WERI-Rb-1 (cell line): ENCODE measurements around the gene GNG8.

ENCODE experiments used
- DNase-seq: peaks from one replicate; pipeline ENCODE4 v3.0.0-alpha.2; 2020
- H3K27ac ChIP-seq: fragments of 250-450 bp; sonication (Bioruptor Pico); 2 replicates; pipeline ENCODE4 v1.5.1; 2020; ENCODE audit warnings: mild to moderate bottlenecking, moderate library complexity
- H3K27me3 ChIP-seq: fragments of 250-450 bp; sonication (Bioruptor Pico); 2 replicates; pipeline ENCODE4 v1.5.1; 2021; ENCODE audit warnings: mild to moderate bottlenecking, low read depth, moderate library complexity; ENCODE audit not compliant: insufficient read depth, severe bottlenecking
- H3K36me3 ChIP-seq: fragments of 250-450 bp; sonication (Bioruptor Pico); 2 replicates; pipeline ENCODE4 v1.5.1; 2020; ENCODE audit warnings: mild to moderate bottlenecking, moderate library complexity
- H3K4me3 ChIP-seq: 2 replicates; pipeline ENCODE4 v1.5.1; 2011; ENCODE audit warnings: low read depth, mild to moderate bottlenecking, control low read depth, low read length
- H3K9me3 ChIP-seq: fragments of 250-450 bp; sonication (Bioruptor Pico); 2 replicates; pipeline ENCODE4 v1.5.1; 2021; ENCODE audit warnings: mild to moderate bottlenecking, moderate library complexity; ENCODE audit not compliant: severe bottlenecking
- TF ChIP-seq, protein P1 (sequence below): IDR thresholded peaks from 2 replicates; pipeline ENCODE4 v1.5.1; 2011; ENCODE audit warnings: low read depth, mild to moderate bottlenecking, control low read depth, inconsistent platforms, low read length

GNG8 gene

DNA sequence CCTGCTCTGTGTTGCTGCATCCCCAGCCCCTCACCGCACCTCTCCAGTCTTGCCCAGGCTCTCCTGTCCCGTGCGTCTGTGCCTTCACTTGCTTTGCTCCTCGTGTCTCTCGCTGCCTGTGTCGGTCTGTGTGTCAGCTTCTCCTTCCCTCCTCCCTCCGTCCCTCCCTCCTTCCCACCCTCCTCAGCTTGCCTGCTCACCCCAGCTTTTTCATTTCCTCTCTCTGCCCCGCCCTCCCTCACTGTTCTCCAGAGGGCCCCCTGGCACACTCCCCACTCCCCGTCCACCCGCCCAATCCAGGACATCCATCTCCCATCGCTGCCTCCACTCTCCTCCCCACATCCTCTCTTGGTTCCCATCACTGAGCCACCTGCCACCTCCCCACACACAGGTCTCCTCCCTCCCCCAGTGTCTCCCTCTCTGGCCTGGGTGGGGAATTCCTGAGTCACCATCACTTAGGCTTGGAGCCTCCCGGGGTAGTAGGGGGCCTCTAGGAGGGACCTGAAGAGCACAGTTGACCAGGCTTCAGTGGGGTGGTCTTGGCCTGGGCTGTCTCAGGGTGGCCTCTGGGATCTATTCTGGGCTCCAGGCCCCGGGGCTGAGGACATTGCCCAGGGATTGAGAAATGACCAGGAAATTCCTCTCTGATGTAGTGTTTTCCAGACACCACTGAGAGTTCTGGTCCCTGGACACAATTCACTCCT is 10.9 kb downstream of the GNG8 start, which contains the start of gene PTGIR:
Gene PTGIR, minus strand, starts transcription at position 132 of the 704 bp plus-strand sequence. CDS start 864 bp downstream, outside the sequence.
- H3K27ac ChIP-seq: no peak within 1 kb of the TSS; the same call in 1 of the 2 replicates
- H3K9me3 ChIP-seq: no peaks in the 10 kb centered on the region
- no peaks in the 10 kb centered on the region for H3K36me3 ChIP-seq
- H3K4me3 ChIP-seq: no peak within 1 kb of the TSS
- H3K27me3 ChIP-seq: no peaks in the 10 kb centered on the region
- TF ChIP-seq, protein P1, sequence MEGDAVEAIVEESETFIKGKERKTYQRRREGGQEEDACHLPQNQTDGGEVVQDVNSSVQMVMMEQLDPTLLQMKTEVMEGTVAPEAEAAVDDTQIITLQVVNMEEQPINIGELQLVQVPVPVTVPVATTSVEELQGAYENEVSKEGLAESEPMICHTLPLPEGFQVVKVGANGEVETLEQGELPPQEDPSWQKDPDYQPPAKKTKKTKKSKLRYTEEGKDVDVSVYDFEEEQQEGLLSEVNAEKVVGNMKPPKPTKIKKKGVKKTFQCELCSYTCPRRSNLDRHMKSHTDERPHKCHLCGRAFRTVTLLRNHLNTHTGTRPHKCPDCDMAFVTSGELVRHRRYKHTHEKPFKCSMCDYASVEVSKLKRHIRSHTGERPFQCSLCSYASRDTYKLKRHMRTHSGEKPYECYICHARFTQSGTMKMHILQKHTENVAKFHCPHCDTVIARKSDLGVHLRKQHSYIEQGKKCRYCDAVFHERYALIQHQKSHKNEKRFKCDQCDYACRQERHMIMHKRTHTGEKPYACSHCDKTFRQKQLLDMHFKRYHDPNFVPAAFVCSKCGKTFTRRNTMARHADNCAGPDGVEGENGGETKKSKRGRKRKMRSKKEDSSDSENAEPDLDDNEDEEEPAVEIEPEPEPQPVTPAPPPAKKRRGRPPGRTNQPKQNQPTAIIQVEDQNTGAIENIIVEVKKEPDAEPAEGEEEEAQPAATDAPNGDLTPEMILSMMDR: no peak
- DNase-seq: peak; percentile 34

DNA sequence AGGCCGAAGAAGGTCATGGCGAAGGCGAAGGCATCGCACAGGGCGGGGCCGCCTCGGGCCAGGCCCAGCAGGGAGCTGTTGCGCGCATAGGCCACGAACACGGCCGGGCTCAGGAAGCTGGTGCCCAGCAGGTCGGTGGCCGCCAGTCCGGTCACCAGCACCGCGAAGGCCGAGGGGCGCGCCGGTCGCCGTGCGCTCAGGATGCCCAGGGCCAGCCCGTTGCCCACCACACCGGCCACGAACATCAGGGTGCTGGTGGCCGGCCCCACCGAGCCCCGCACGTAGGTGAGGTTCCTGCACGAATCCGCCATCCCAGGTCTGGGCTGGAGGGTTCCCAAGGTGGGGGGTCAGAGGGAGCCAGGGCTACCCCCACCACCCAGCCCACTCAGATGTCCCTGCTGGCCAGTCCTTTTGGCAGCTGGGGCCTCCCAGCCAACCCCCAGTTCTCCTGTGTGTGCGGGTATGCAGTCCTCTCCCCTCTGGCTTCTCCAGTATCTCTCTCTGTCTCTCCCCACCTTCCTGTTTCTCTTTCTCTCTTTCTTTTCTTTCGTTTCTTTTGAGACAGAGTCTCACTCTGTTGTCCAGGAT is 12.0 kb downstream of the GNG8 start:
- no peaks in the 10 kb centered on the region for H3K27me3 ChIP-seq
- TF ChIP-seq, protein P1: no peak
- H3K9me3 ChIP-seq: no peaks in the 10 kb centered on the region
- no peak overlapping the region for H3K27ac ChIP-seq
- no peak for DNase-seq
- H3K36me3 ChIP-seq: no peaks in the 10 kb centered on the region
- no peak overlapping the region for H3K4me3 ChIP-seq

DNA sequence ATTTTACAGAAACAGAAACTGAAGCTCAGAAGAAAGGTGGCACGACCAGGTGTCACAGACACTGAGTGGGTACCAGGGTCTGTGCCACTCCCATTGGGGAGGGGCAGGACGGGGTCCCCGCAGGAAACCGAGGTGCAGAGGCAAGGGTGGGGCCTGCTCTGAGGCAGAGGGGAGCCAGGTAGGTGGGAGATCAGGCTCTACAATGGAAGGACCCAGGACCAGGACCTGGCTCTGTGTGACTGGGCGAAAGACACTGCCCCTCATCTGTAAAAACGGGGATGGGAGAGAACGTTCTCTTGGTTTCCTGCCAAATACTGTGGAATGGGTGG is 13.9 kb downstream of the GNG8 start:
- Histone ChIP-seq H3K27ac (no peak overlapping the region), H3K9me3 (no peaks in the 10 kb centered on the region), H3K4me3 (no peak overlapping the region), H3K27me3 (no peaks in the 10 kb centered on the region), H3K36me3 (no peaks in the 10 kb centered on the region)
- no peak for DNase-seq
- TF ChIP-seq, protein P1: no peak

DNA sequence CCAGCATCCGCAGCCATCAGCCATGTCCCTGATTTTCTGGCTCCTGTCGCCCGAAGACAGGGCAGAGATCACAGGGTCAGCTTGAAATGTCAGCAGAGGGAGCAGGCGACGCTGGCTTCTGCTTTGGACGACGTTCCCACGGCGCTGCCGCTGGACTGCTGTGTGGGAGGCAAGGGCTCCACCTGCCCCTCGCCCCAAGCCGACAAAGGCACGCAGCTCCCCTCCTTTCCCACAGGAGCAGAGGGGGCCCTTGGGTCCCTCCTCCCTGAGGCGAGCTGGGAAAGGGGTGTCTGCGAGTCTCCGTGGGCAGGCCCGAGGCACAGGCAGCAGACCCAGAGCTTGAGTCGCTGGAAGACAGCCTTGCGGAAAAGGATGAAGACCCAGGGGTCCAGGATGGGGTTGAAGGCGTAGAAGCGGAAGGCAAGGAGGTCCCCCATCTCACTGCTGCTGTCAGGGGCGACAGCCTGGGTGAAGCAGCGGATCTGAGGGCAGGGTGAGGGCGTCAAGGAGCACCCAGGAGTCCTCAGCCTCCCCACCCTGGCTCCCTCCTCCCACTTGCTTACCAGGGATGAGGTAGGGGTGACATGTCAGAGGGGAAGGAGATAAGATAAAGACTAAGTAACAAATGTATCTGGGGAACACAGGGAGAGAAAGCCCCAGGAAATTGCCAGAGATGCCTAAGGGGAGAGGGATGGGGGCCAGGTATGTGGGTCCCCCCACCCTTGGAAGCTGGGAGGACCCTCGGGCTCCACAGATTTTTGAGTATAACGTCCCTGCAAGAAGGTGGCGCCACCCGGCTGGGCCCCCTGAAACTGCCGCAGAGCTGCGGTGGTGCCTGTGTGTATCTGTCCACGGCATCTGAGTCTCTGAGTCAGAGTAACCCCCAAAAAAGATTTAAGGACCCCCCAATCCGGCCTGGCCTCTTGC is 14.5 kb downstream of the GNG8 start:
- H3K27ac ChIP-seq: peak overlapping the region; percentile 88
- no peaks in the 10 kb centered on the region for H3K36me3 ChIP-seq
- H3K4me3 ChIP-seq: no peak overlapping the region
- peak; percentile 38 for DNase-seq
- H3K9me3 ChIP-seq: no peaks in the 10 kb centered on the region
- H3K27me3 ChIP-seq: no peaks in the 10 kb centered on the region
- TF ChIP-seq, protein P1: peak; percentile 12; the same call in 1 of the 2 replicates

DNA sequence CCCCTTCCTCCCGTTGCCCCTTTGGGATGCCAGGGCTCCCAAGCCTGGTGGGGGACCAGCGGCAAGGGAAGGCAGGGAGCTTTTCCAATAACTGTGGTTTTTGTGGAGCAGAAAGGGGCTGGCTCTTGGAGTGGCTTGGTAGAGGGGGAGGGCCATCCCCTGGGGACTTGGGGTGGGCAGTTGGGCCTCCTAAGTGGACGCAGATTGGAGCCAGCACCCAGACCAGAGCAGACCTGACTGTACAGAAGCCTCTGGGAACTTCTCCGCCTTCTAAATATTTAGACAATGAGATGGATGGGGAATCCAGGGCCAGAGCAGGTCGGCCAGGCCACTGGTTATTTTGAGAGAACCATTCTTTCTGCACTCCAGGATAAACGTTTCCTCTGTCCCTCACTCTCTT is 15.3 kb downstream of the GNG8 start:
- Histone ChIP-seq H3K4me3 (no peak overlapping the region), H3K36me3 (no peaks in the 10 kb centered on the region), H3K27ac (peak overlapping the region; percentile 88), H3K9me3 (no peaks in the 10 kb centered on the region), H3K27me3 (no peaks in the 10 kb centered on the region)
- DNase-seq: no peak
- TF ChIP-seq, protein P1: no peak
